Measurements from ENCODE around the gene DHRSX.

The DHRSX gene

DNA sequence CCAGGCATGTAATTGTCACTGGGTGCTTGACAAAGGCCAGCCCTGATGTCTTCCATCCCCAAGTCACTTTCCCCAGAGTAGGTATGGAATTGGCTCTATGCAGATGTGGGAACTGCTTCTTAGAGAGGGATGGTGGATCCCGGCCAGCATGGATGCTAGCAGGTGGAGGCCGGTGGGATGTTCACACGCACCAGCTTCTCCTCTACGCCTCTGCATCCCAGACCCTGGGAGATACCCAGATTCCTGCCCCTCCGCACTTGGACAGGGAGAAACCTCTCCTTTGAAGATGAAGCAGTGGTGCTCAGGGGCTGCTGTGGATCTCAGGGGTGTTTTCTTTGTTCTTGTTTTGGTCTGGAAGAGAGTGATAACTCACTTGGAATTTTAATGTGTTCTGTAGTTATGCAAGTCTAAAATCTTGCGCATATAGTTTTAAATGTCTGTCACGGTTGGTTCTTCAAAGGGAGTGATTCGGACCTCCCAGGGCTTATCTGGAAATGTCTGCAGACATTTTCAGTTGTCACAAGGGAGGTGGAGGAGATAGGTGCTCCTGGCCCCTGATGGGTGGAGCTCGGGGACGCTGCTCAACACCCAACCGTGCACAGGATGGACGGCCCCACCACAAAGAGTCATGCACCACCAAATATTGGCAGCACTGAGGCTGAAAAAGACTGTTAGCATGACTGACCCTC, 308.0 kb downstream of the DHRSX start:
- ATAC-seq: no peak; the same call in 2 of the 3 replicates
- TF ChIP-seq ZFP3 (CRISPR knock-in tag; IDR thresholded peaks at IDR 0.05): no peak
- TF ChIP-seq ZFP30 (CRISPR knock-in tag; IDR thresholded peaks at IDR 0.05): no peak
- no peak for TF ChIP-seq CSDC2 (CRISPR knock-in tag; IDR thresholded peaks at IDR 0.05)
- TF ChIP-seq ESRRG (CRISPR knock-in tag; IDR thresholded peaks at IDR 0.05): no peak
- TF ChIP-seq, protein P1, sequence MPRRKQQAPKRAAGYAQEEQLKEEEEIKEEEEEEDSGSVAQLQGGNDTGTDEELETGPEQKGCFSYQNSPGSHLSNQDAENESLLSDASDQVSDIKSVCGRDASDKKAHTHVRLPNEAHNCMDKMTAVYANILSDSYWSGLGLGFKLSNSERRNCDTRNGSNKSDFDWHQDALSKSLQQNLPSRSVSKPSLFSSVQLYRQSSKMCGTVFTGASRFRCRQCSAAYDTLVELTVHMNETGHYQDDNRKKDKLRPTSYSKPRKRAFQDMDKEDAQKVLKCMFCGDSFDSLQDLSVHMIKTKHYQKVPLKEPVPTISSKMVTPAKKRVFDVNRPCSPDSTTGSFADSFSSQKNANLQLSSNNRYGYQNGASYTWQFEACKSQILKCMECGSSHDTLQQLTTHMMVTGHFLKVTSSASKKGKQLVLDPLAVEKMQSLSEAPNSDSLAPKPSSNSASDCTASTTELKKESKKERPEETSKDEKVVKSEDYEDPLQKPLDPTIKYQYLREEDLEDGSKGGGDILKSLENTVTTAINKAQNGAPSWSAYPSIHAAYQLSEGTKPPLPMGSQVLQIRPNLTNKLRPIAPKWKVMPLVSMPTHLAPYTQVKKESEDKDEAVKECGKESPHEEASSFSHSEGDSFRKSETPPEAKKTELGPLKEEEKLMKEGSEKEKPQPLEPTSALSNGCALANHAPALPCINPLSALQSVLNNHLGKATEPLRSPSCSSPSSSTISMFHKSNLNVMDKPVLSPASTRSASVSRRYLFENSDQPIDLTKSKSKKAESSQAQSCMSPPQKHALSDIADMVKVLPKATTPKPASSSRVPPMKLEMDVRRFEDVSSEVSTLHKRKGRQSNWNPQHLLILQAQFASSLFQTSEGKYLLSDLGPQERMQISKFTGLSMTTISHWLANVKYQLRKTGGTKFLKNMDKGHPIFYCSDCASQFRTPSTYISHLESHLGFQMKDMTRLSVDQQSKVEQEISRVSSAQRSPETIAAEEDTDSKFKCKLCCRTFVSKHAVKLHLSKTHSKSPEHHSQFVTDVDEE (CRISPR knock-in tag; IDR thresholded peaks at IDR 0.05): no peak
- TF ChIP-seq ARNTL (CRISPR knock-in tag; IDR thresholded peaks at IDR 0.05; ENCODE audit: borderline replicate concordance, low read depth): no peak
- TF ChIP-seq ZNF565 (CRISPR knock-in tag; conservative IDR thresholded peaks at IDR 0.05; ENCODE audit: low read depth): no peak
- TF ChIP-seq, protein P2, sequence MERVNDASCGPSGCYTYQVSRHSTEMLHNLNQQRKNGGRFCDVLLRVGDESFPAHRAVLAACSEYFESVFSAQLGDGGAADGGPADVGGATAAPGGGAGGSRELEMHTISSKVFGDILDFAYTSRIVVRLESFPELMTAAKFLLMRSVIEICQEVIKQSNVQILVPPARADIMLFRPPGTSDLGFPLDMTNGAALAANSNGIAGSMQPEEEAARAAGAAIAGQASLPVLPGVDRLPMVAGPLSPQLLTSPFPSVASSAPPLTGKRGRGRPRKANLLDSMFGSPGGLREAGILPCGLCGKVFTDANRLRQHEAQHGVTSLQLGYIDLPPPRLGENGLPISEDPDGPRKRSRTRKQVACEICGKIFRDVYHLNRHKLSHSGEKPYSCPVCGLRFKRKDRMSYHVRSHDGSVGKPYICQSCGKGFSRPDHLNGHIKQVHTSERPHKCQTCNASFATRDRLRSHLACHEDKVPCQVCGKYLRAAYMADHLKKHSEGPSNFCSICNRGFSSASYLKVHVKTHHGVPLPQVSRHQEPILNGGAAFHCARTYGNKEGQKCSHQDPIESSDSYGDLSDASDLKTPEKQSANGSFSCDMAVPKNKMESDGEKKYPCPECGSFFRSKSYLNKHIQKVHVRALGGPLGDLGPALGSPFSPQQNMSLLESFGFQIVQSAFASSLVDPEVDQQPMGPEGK (CRISPR knock-in tag; IDR thresholded peaks at IDR 0.05; ENCODE audit: borderline replicate concordance): no peak
- TF ChIP-seq, protein P3, sequence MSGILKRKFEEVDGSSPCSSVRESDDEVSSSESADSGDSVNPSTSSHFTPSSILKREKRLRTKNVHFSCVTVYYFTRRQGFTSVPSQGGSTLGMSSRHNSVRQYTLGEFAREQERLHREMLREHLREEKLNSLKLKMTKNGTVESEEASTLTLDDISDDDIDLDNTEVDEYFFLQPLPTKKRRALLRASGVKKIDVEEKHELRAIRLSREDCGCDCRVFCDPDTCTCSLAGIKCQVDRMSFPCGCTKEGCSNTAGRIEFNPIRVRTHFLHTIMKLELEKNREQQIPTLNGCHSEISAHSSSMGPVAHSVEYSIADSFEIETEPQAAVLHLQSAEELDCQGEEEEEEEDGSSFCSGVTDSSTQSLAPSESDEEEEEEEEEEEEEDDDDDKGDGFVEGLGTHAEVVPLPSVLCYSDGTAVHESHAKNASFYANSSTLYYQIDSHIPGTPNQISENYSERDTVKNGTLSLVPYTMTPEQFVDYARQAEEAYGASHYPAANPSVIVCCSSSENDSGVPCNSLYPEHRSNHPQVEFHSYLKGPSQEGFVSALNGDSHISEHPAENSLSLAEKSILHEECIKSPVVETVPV (CRISPR knock-in tag; IDR thresholded peaks at IDR 0.05): no peak
- TF ChIP-seq TOX (CRISPR knock-in tag; IDR thresholded peaks at IDR 0.05; ENCODE audit: borderline replicate concordance): no peak
- TF ChIP-seq OSR1 (CRISPR knock-in tag; IDR thresholded peaks at IDR 0.05): no peak
- TF ChIP-seq, protein P4, sequence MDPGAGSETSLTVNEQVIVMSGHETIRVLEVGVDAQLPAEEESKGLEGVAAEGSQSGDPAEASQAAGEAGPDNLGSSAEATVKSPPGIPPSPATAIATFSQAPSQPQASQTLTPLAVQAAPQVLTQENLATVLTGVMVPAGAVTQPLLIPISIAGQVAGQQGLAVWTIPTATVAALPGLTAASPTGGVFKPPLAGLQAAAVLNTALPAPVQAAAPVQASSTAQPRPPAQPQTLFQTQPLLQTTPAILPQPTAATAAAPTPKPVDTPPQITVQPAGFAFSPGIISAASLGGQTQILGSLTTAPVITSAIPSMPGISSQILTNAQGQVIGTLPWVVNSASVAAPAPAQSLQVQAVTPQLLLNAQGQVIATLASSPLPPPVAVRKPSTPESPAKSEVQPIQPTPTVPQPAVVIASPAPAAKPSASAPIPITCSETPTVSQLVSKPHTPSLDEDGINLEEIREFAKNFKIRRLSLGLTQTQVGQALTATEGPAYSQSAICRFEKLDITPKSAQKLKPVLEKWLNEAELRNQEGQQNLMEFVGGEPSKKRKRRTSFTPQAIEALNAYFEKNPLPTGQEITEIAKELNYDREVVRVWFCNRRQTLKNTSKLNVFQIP (CRISPR knock-in tag; IDR thresholded peaks at IDR 0.05; ENCODE audit: borderline replicate concordance, low read depth): no peak
- TF ChIP-seq, protein P5, sequence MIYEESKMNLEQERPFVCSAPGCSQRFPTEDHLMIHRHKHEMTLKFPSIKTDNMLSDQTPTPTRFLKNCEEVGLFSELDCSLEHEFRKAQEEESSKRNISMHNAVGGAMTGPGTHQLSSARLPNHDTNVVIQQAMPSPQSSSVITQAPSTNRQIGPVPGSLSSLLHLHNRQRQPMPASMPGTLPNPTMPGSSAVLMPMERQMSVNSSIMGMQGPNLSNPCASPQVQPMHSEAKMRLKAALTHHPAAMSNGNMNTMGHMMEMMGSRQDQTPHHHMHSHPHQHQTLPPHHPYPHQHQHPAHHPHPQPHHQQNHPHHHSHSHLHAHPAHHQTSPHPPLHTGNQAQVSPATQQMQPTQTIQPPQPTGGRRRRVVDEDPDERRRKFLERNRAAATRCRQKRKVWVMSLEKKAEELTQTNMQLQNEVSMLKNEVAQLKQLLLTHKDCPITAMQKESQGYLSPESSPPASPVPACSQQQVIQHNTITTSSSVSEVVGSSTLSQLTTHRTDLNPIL (CRISPR knock-in tag; IDR thresholded peaks at IDR 0.05; ENCODE audit: low read depth): no peak
- no peak for TF ChIP-seq ZNF70 (CRISPR knock-in tag; IDR thresholded peaks at IDR 0.05)
- no peak for TF ChIP-seq TCF4 (CRISPR knock-in tag; IDR thresholded peaks at IDR 0.05; ENCODE audit: borderline replicate concordance)

DNA sequence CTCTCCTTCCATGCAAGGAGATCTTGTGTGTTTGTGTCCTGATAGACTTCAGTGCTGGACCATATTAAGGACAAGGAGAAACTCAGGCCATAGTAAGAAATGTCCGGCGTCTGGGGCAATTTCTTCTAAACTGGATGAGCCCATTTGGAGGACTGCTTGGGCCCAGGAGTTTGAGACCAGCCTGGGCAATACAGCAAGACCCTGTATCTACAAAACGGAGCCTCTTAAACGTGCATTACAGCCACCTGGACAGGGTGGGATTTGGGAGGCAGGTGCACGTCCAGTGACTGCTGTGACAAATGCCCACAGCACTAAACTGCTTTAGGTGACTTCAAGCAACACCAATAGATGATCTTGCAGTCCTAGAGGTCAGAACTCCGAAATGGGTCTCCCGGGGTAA, 311.9 kb downstream of the DHRSX start:
- no peak for ATAC-seq
- TF ChIP-seq ARNTL (CRISPR knock-in tag; IDR thresholded peaks at IDR 0.05; ENCODE audit: borderline replicate concordance, low read depth) (no peak), ZNF8 (CRISPR knock-in tag; IDR thresholded peaks at IDR 0.05) (no peak), ZNF565 (CRISPR knock-in tag; conservative IDR thresholded peaks at IDR 0.05; ENCODE audit: low read depth) (no peak), TOX (CRISPR knock-in tag; IDR thresholded peaks at IDR 0.05; ENCODE audit: borderline replicate concordance) (no peak), ZNF70 (CRISPR knock-in tag; IDR thresholded peaks at IDR 0.05) (no peak), ISL1 (CRISPR knock-in tag; IDR thresholded peaks at IDR 0.05) (no peak), ESRRG (CRISPR knock-in tag; IDR thresholded peaks at IDR 0.05) (no peak), BACH2 (CRISPR knock-in tag; IDR thresholded peaks at IDR 0.05; ENCODE audit: borderline replicate concordance) (no peak), PPARA (CRISPR knock-in tag; IDR thresholded peaks at IDR 0.05; ENCODE audit: borderline replicate concordance) (no peak)
- TF ChIP-seq, protein P4 (CRISPR knock-in tag; IDR thresholded peaks at IDR 0.05; ENCODE audit: borderline replicate concordance, low read depth): no peak
- TF ChIP-seq, protein P1 (CRISPR knock-in tag; IDR thresholded peaks at IDR 0.05): no peak

Measured in SK-N-SH treated with all-trans-retinoic acid at 6 μM for 48 hours (cell line).